HEK293T (cell line): Measurements from ENCODE around the gene ERN1.

Experiments used
- BHLHE40 ChIP-seq: fragments of 450-650 bp; IDR thresholded peaks from 2 replicates; pipeline ENCODE4 v1.6.1; 2016; ENCODE audit warnings: mild to moderate bottlenecking, moderate library complexity, borderline replicate concordance
- FOXM1 ChIP-seq: fragments of 450-650 bp; IDR thresholded peaks from 2 replicates; pipeline ENCODE4 v1.6.1; 2017; ENCODE audit warnings: mild to moderate bottlenecking, borderline replicate concordance
- HDGF ChIP-seq: fragments of 450-650 bp; IDR thresholded peaks from 2 replicates; pipeline ENCODE4 v1.6.1; 2017; ENCODE audit warnings: antibody characterized with exemption, borderline replicate concordance
- SP1 ChIP-seq: fragments of 450-650 bp; IDR thresholded peaks from 2 replicates; pipeline ENCODE4 v1.6.1; 2017

DNA sequence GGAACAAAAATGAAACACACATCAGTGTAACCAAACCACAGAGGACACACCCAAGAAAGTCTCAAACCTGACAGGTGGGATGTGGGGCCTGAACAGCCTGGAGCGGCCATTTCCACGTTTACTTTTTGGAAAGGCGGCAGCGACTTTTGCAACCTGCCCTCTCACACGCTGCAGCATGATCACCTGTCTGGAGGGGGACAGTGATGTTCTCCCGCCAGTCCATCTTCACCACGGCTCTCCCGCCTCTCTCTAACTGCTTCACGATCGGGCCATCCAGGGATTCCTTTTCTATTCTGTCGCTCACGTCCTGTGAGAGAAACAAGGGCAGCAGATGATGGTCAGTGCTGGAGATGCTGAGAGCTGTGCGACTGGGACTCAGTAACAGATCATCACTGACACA is 84.8 kb downstream of the ERN1 start:
- no peak for TF ChIP-seq FOXM1
- no peak for TF ChIP-seq BHLHE40
- no peak for TF ChIP-seq SP1
- TF ChIP-seq HDGF = no peak
